Measurements from ENCODE around the gene CYP24A1.

CYP24A1 gene

GRCh38 chr20:54204481-54204880, 30.7 kb upstream of the CYP24A1 start:
- intact Hi-C loops (cut with DNase I): loop anchor here (10.0 kb wide), 1 partner anchor 290 kb away; no protein-coding TSS in a partner anchor

GRCh38 chr20:54204063-54204462, 30.3 kb upstream of the CYP24A1 start:
- intact Hi-C loops (cut with DNase I): loop anchor here (10.0 kb wide), 1 partner anchor 289 kb away; no protein-coding TSS in a partner anchor
- DNase-seq: no peak

More at GRCh38 chr20:54204481-54204880, 30.7 kb upstream of the CYP24A1 start:
- DNase-seq: no peak

GRCh38 chr20:54203281-54203680, 29.5 kb upstream of the CYP24A1 start:
- intact Hi-C loops (cut with DNase I): loop anchor here (10.0 kb wide), 1 partner anchor 288 kb away; no protein-coding TSS in a partner anchor
- no peak for DNase-seq

GRCh38 chr20:54201268-54201846, 27.6 kb upstream of the CYP24A1 start:
- intact Hi-C loops (cut with DNase I): loop anchor here (10.0 kb wide), 1 partner anchor 287 kb away; no protein-coding TSS in a partner anchor

GRCh38 chr20:54200487-54201267, 26.9 kb upstream of the CYP24A1 start:
- no peak for DNase-seq
- intact Hi-C loops (cut with DNase I): loop anchor here (10.0 kb wide), 1 partner anchor 286 kb away; no protein-coding TSS in a partner anchor

More at GRCh38 chr20:54201268-54201846, 27.6 kb upstream of the CYP24A1 start:
- no peak for DNase-seq

GRCh38 chr20:54199721-54200176, 26.0 kb upstream of the CYP24A1 start:
- peak; percentile 52 to 96 (median 82) for DNase-seq
- intact Hi-C loops (cut with DNase I): loop anchor here (1.0 to 10.0 kb wide), 2 partner anchors 103 to 285 kb away; no protein-coding TSS in a partner anchor

- intact Hi-C loops (cut with DNase I): loop anchor here (1.0 kb wide), 1 partner anchor 103 kb away; no protein-coding TSS in a partner anchor
- DNase-seq: no peak
Observed at GRCh38 chr20:54199283-54199682, 25.5 kb upstream of the CYP24A1 start.

- intact Hi-C loops (cut with DNase I): no loop called here
- DNase-seq: no peak
Observed at GRCh38 chr20:54197621-54198604, 24.1 kb upstream of the CYP24A1 start.

GRCh38 chr20:54195483-54196472, 22.0 kb upstream of the CYP24A1 start:
- DNase-seq: no peak
- intact Hi-C loops (cut with DNase I): no loop called here

GRCh38 chr20:54194724-54195438, 21.1 kb upstream of the CYP24A1 start:
- DNase-seq: no peak
- intact Hi-C loops (cut with DNase I): no loop called here

- intact Hi-C loops (cut with DNase I): no loop called here
- DNase-seq: no peak
Observed at GRCh38 chr20:54193817-54194216, 20.0 kb upstream of the CYP24A1 start.

GRCh38 chr20:54190217-54190616, 16.4 kb upstream of the CYP24A1 start:
- intact Hi-C loops (cut with DNase I): no loop called here
- no peak for DNase-seq

GRCh38 chr20:54189630-54190029, 15.8 kb upstream of the CYP24A1 start:
- intact Hi-C loops (cut with DNase I): no loop called here
- no peak for DNase-seq

GRCh38 chr20:54188132-54188849, 14.5 kb upstream of the CYP24A1 start:
- intact Hi-C loops (cut with DNase I): no loop called here

GRCh38 chr20:54184904-54185626, 11.3 kb upstream of the CYP24A1 start:
- intact Hi-C loops (cut with DNase I): no loop called here
- DNase-seq: no peak

More at GRCh38 chr20:54188132-54188849, 14.5 kb upstream of the CYP24A1 start:
- DNase-seq: no peak

GRCh38 chr20:54184071-54184470, 10.3 kb upstream of the CYP24A1 start:
- intact Hi-C loops (cut with DNase I): no loop called here
- no peak for DNase-seq

- DNase-seq: no peak
- intact Hi-C loops (cut with DNase I): no loop called here
Observed at GRCh38 chr20:54180931-54181330, 7.1 kb upstream of the CYP24A1 start.

All from posterior cingulate gyrus (tissue), 11 donors.